Progenitor cell of endocrine pancreas (in vitro differentiated cells): Measurements from ENCODE around the gene CFAP69. TPM values are rescaled to one million over a fixed set of nuclear protein-coding genes. Genes with fewer than 3 reads are reported as not detected.

Experiments
- DNase-seq: peaks from one replicate; pipeline ENCODE4 v3.0.0; 2021; ENCODE audit warnings: low spot score; ENCODE audit not compliant: unreplicated experiment
- H3K27ac Mint-ChIP-seq: 2 replicates; pipeline ENCODE4 v1.8.0; 2021; ENCODE audit warnings: mild to moderate bottlenecking, moderate library complexity, mixed read lengths
- H3K27me3 Mint-ChIP-seq: 2 replicates; pipeline ENCODE4 v1.8.0; 2021; ENCODE audit warnings: mixed read lengths
- H3K36me3 Mint-ChIP-seq: 2 replicates; pipeline ENCODE4 v1.8.0; 2022; ENCODE audit warnings: mixed read lengths; ENCODE audit not compliant: insufficient read depth
- H3K4me1 Mint-ChIP-seq: 2 replicates; pipeline ENCODE4 v1.8.0; 2021; ENCODE audit warnings: low read depth, mixed read lengths
- H3K4me3 Mint-ChIP-seq: 2 replicates; pipeline ENCODE4 v1.8.0; 2021; ENCODE audit warnings: low read depth, mild to moderate bottlenecking, moderate library complexity, mixed read lengths
- H3K9me3 Mint-ChIP-seq: 2 replicates; pipeline ENCODE4 v1.8.0; 2021; ENCODE audit warnings: low read depth, mixed read lengths
- total RNA-seq: library from RNA; stranded (reverse); gene quantifications from 2 replicates; pipeline ENCODE4 v1.2.1, GENCODE V29; 2021
- TF ChIP-seq, protein P1 (sequence below): fragments of 200-600 bp; sonication (generic); IDR thresholded peaks from one replicate; pipeline ENCODE4 v1.5.0; 2021; ENCODE audit warnings: antibody characterized with exemption, mild to moderate bottlenecking; ENCODE audit not compliant: unreplicated experiment

The CFAP69 gene
- total RNA-seq, 1 donor from 2014 or later = 12.4 TPM

GRCh38 chr7:90270431-90271178 lies 25.6 kb downstream of the CFAP69 start:
- TF ChIP-seq, protein P1, sequence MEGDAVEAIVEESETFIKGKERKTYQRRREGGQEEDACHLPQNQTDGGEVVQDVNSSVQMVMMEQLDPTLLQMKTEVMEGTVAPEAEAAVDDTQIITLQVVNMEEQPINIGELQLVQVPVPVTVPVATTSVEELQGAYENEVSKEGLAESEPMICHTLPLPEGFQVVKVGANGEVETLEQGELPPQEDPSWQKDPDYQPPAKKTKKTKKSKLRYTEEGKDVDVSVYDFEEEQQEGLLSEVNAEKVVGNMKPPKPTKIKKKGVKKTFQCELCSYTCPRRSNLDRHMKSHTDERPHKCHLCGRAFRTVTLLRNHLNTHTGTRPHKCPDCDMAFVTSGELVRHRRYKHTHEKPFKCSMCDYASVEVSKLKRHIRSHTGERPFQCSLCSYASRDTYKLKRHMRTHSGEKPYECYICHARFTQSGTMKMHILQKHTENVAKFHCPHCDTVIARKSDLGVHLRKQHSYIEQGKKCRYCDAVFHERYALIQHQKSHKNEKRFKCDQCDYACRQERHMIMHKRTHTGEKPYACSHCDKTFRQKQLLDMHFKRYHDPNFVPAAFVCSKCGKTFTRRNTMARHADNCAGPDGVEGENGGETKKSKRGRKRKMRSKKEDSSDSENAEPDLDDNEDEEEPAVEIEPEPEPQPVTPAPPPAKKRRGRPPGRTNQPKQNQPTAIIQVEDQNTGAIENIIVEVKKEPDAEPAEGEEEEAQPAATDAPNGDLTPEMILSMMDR = no peak
- Mint-ChIP-seq H3K4me1 (peaks cover 6% of the 10 kb centered on the region), H3K27ac (no peak overlapping the region), H3K27me3 (no peaks in the 10 kb centered on the region), H3K4me3 (no peak overlapping the region), H3K9me3 (no peaks in the 10 kb centered on the region), H3K36me3 (no peaks in the 10 kb centered on the region)
- no peak for DNase-seq

- no peak overlapping the region for H3K27ac Mint-ChIP-seq
- no peaks in the 10 kb centered on the region for H3K9me3 Mint-ChIP-seq
- TF ChIP-seq, protein P1 = no peak
- H3K27me3 Mint-ChIP-seq = no peaks in the 10 kb centered on the region
- H3K36me3 Mint-ChIP-seq = no peaks in the 10 kb centered on the region
- no peak overlapping the region for H3K4me3 Mint-ChIP-seq
- peaks cover 10% of the 10 kb centered on the region for H3K4me1 Mint-ChIP-seq
- no peak for DNase-seq
Measured at GRCh38 chr7:90271753-90272152, 26.8 kb downstream of the CFAP69 start.

GRCh38 chr7:90272242-90272641 lies 27.3 kb downstream of the CFAP69 start:
- no peak overlapping the region for H3K4me3 Mint-ChIP-seq
- peaks cover 9% of the 10 kb centered on the region for H3K4me1 Mint-ChIP-seq
- no peak overlapping the region for H3K27ac Mint-ChIP-seq
- no peaks in the 10 kb centered on the region for H3K9me3 Mint-ChIP-seq
- no peaks in the 10 kb centered on the region for H3K36me3 Mint-ChIP-seq
- no peak for DNase-seq
- H3K27me3 Mint-ChIP-seq = no peaks in the 10 kb centered on the region
- TF ChIP-seq, protein P1 = no peak

- Mint-ChIP-seq H3K4me1 (peaks cover 6% of the 10 kb centered on the region), H3K27ac (no peak overlapping the region), H3K4me3 (no peak overlapping the region), H3K9me3 (no peaks in the 10 kb centered on the region), H3K36me3 (no peaks in the 10 kb centered on the region), H3K27me3 (no peaks in the 10 kb centered on the region)
- DNase-seq = no peak
- TF ChIP-seq, protein P1 = no peak
Measured at GRCh38 chr7:90274161-90274560, 29.2 kb downstream of the CFAP69 start.

DNA sequence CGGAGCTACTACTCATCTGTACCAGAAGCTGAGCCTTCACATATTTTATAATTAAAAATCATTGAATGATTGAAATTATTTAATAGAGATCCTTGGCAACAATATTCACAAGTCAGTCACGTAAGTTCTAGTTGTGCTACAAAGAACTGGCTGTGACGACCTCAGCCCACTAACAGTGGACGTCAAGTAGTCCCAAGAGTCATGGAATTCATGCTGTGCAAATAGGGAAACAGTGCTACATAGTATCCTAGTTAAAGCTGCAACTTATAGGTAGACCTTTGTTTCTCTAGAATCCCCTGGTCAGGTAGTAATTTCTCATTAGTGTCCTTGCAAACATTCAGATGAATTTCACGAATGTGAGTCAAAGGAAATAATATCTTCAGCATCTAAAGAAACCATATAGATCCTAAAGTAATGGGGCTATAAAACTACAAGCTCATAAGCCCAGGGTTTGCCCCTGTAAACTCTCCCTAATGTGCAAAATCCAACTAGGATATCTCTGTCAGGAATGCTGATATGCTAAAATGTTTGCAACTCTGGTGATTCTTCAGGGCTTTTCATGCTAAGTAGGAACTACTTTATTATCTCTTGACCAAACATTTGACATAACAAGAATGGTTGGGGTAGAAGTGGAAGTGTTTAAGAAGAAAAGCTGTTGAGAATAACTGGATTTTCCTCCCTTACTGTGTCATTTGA lies 31.2 kb downstream of the CFAP69 start:
- no peaks in the 10 kb centered on the region for H3K36me3 Mint-ChIP-seq

More for the DNA sequence above, 31.2 kb downstream of the CFAP69 start:
- TF ChIP-seq, protein P1 = no peak
- Mint-ChIP-seq H3K4me3 (no peak overlapping the region), H3K27me3 (no peaks in the 10 kb centered on the region), H3K9me3 (no peaks in the 10 kb centered on the region), H3K4me1 (peaks cover 3% of the 10 kb centered on the region), H3K27ac (no peak overlapping the region)
- no peak for DNase-seq
